GM20000 (cell line): ENCODE measurements around the gene PAPPA.

ENCODE experiments used
- DNase-seq: peaks from one replicate; pipeline ENCODE4 v3.0.0; 2012; ENCODE audit warnings: low spot score
- TF ChIP-seq, protein P1 (sequence below): IDR thresholded peaks from 2 replicates; pipeline ENCODE4 v1.5.1; 2012; ENCODE audit warnings: mild to moderate bottlenecking, control low read depth; ENCODE audit errors: extremely low read depth, missing control alignments

The PAPPA gene

DNA sequence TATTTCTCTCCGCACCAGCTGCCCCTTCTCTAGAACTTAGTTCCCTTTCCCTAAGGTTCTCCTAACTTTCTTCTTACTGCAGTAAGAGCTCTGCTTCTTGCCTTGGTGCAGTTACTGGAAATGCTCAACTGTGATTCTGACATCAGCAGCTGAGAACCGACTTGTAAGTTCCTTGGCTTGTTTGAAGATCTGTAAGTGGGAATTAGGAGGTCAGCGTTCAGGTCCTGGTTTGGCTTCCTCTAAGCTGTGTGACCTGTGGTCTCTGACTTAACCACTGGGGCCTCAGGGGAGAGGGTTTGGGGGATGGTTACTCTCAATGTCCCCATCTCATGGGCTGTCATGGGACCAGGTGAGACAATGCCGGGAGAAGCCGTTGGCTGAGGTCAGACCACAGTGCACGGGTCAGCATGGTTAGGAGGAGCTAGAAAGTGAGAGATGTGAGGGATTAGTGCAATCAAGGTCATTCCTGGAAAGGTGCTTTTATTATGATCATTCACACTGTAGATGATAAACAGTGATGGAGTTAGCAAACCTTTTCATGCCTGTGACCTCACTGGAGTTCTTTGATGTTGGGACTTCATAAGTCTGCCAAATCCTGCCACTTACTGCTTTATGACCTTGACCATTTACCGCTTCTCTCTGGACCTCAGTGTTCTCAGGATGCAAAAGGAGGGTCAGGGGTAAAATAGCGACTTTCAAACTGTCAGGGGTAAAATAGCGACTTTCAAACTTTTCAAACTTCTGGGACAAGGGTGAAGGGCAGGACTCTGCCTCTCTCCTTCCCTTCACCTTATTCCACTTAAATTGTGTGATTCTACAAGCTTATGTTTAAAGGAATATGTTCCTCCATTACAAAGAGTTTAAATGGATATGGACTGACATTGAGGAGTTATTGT, 7.3 kb downstream of the PAPPA start:
- no peak for DNase-seq
- TF ChIP-seq, protein P1, sequence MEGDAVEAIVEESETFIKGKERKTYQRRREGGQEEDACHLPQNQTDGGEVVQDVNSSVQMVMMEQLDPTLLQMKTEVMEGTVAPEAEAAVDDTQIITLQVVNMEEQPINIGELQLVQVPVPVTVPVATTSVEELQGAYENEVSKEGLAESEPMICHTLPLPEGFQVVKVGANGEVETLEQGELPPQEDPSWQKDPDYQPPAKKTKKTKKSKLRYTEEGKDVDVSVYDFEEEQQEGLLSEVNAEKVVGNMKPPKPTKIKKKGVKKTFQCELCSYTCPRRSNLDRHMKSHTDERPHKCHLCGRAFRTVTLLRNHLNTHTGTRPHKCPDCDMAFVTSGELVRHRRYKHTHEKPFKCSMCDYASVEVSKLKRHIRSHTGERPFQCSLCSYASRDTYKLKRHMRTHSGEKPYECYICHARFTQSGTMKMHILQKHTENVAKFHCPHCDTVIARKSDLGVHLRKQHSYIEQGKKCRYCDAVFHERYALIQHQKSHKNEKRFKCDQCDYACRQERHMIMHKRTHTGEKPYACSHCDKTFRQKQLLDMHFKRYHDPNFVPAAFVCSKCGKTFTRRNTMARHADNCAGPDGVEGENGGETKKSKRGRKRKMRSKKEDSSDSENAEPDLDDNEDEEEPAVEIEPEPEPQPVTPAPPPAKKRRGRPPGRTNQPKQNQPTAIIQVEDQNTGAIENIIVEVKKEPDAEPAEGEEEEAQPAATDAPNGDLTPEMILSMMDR = no peak

- TF ChIP-seq, protein P1 = no peak
- no peak for DNase-seq
These were observed 8.7 kb downstream of the PAPPA start for GRCh38 chr9:116162241-116162781.

DNA sequence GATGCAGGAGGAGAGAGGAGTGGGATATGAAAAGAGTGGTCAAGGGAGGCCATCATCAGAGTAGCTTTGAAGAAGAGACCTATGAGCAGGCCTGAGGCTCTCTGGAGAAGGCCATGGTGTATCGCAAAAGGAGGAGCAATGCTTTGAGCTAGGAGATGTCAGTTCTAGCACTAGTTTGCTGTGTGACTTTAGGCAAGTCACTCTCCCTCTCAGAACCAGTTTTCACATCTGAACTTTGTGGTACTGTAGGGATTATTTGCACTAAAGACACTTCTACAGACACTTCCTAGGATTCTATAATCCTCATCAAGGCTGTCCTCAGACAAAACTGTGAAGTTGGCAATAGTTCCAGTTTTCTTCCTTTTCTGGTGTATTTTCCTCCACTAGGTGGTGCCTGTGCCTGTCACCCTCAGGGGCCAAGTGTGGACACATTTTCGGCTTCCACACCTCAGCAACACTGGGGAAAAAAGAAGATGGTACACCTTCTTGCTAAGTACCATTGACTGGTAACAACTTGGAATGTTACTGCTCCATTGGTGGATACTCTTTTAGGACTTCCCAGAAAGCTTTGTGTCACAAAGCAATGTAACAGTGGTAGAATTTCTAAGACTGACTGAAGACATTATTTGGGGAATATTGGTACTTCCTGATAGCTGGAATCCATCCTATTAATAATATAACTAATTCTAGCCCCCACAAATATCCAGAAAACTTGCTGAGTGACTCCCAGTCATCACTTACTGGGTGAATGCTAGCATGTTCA, 9.9 kb downstream of the PAPPA start:
- no peak for DNase-seq
- TF ChIP-seq, protein P1 = no peak

- TF ChIP-seq, protein P1 = no peak
- DNase-seq = no peak
These were observed 12.3 kb downstream of the PAPPA start for GRCh38 chr9:116165912-116166311.

DNA sequence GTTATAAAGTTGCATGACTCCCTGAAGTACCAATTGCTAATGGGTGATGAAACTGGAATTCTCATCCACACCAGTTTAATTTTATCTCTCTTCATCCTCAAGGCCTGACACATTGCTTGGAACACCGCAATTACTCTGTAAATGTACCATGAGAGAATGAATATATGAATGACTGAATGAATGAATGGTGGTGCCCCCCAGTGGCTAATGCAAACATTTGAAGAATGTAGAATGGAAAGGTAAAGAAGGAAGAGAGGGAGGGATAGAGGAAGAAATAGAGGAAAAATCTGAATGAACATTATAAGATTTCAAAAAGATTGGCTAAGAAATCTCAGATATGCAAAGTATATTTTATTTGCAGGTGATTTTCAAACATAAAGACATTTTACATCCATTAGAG, 13.1 kb downstream of the PAPPA start:
- no peak for DNase-seq
- TF ChIP-seq, protein P1 = peak; percentile 16

GRCh38 chr9:116168231-116168630, 14.6 kb downstream of the PAPPA start:
- TF ChIP-seq, protein P1 = no peak
- no peak for DNase-seq

- TF ChIP-seq, protein P1 = no peak
- no peak for DNase-seq
These were observed 18.6 kb downstream of the PAPPA start for GRCh38 chr9:116172216-116172615.
